Measurements from ENCODE around the gene TF. TPM values are rescaled to one million over a fixed set of nuclear protein-coding genes. Genes with fewer than 3 reads are reported as not detected.

TF gene
- total RNA-seq, 1 donor from 2014 or later, result 4.4 TPM

GRCh38 chr3:133840055-133840737 is 94.0 kb downstream of the TF start:
- Mint-ChIP-seq H3K4me3 (ENCODE audit: low read depth) (no peak overlapping the region), H3K9me3 (ENCODE audit: low read depth) (no peaks in the 10 kb centered on the region), H3K36me3 (ENCODE audit: insufficient read depth) (no peaks in the 10 kb centered on the region), H3K27me3 (peaks cover 6% of the 10 kb centered on the region), H3K4me1 (ENCODE audit: low read depth) (peaks cover 8% of the 10 kb centered on the region), H3K27ac (no peak overlapping the region)
- TF ChIP-seq, protein P1, sequence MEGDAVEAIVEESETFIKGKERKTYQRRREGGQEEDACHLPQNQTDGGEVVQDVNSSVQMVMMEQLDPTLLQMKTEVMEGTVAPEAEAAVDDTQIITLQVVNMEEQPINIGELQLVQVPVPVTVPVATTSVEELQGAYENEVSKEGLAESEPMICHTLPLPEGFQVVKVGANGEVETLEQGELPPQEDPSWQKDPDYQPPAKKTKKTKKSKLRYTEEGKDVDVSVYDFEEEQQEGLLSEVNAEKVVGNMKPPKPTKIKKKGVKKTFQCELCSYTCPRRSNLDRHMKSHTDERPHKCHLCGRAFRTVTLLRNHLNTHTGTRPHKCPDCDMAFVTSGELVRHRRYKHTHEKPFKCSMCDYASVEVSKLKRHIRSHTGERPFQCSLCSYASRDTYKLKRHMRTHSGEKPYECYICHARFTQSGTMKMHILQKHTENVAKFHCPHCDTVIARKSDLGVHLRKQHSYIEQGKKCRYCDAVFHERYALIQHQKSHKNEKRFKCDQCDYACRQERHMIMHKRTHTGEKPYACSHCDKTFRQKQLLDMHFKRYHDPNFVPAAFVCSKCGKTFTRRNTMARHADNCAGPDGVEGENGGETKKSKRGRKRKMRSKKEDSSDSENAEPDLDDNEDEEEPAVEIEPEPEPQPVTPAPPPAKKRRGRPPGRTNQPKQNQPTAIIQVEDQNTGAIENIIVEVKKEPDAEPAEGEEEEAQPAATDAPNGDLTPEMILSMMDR (IDR thresholded peaks at IDR 0.05; ENCODE audit: unreplicated experiment), result no peak
- no peak for DNase-seq (ENCODE audit: low spot score, unreplicated experiment)

GRCh38 chr3:133840767-133841166 is 94.6 kb downstream of the TF start:
- Mint-ChIP-seq H3K9me3 (ENCODE audit: low read depth) (no peaks in the 10 kb centered on the region), H3K36me3 (ENCODE audit: insufficient read depth) (no peaks in the 10 kb centered on the region), H3K4me3 (ENCODE audit: low read depth) (no peak overlapping the region), H3K27me3 (peaks cover 6% of the 10 kb centered on the region), H3K4me1 (ENCODE audit: low read depth) (peaks cover 8% of the 10 kb centered on the region), H3K27ac (no peak overlapping the region)
- TF ChIP-seq, protein P1 (IDR thresholded peaks at IDR 0.05; ENCODE audit: unreplicated experiment), result no peak
- no peak for DNase-seq (ENCODE audit: low spot score, unreplicated experiment)

- DNase-seq (ENCODE audit: low spot score, unreplicated experiment), result no peak
- peaks cover 6% of the 10 kb centered on the region for H3K27me3 Mint-ChIP-seq
- peaks cover 8% of the 10 kb centered on the region for H3K4me1 Mint-ChIP-seq (ENCODE audit: low read depth)
- no peaks in the 10 kb centered on the region for H3K36me3 Mint-ChIP-seq (ENCODE audit: insufficient read depth)
- TF ChIP-seq, protein P1 (IDR thresholded peaks at IDR 0.05; ENCODE audit: unreplicated experiment), result no peak
- no peaks in the 10 kb centered on the region for H3K9me3 Mint-ChIP-seq (ENCODE audit: low read depth)
- H3K4me3 Mint-ChIP-seq (ENCODE audit: low read depth), result no peak overlapping the region
- H3K27ac Mint-ChIP-seq, result no peak overlapping the region
These were observed 95.0 kb downstream of the TF start for GRCh38 chr3:133841196-133841595.

DNA sequence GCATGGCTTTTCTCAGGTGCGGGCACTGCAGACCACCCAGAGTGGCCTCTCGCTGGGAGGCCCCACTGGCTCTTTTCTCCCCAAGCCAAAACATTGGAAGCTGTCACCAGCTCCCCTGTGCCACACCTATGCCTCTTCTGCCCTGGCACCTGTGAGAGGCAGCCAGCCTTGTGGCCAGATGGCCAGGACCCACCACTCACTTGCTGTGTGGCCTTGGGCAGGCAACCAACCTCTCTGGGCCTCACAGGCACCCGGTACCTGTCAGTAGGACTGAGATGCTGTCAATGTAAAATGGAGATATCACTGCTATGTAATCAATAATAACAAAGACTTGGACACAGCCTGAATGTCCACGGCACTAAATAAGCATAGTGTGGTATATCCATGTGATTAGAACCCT is 96.0 kb downstream of the TF start:
- Mint-ChIP-seq H3K27ac (no peak overlapping the region), H3K4me1 (ENCODE audit: low read depth) (peaks cover 8% of the 10 kb centered on the region), H3K27me3 (peaks cover 10% of the 10 kb centered on the region), H3K9me3 (ENCODE audit: low read depth) (no peaks in the 10 kb centered on the region), H3K36me3 (ENCODE audit: insufficient read depth) (no peaks in the 10 kb centered on the region), H3K4me3 (ENCODE audit: low read depth) (no peak overlapping the region)
- no peak for DNase-seq (ENCODE audit: low spot score, unreplicated experiment)
- TF ChIP-seq, protein P1 (IDR thresholded peaks at IDR 0.05; ENCODE audit: unreplicated experiment), result no peak

DNA sequence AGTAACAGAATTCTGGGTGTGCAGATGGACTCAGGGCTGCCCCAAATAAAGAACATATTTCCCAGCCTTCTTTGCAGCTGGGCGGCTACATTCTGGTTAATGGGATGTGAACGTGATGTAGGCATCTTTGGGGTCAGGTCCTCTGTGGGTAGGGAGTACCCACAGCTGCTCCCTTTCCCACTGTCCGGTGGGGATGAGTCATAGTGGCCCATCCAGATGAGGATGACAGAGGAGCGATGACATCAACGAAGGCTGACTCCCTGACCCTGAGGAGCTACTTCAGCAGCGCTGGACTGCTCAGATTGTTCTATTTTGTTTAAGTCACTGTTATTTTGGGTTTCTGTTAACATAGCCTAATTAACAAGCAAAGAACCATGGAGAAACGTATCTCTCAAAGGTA is 97.4 kb downstream of the TF start:
- no peaks in the 10 kb centered on the region for H3K36me3 Mint-ChIP-seq (ENCODE audit: insufficient read depth)
- no peak overlapping the region for H3K27ac Mint-ChIP-seq
- H3K27me3 Mint-ChIP-seq, result peaks cover 21% of the 10 kb centered on the region
- H3K4me3 Mint-ChIP-seq (ENCODE audit: low read depth), result no peak overlapping the region
- peaks cover 8% of the 10 kb centered on the region for H3K4me1 Mint-ChIP-seq (ENCODE audit: low read depth)
- TF ChIP-seq, protein P1 (IDR thresholded peaks at IDR 0.05; ENCODE audit: unreplicated experiment), result no peak
- DNase-seq (ENCODE audit: low spot score, unreplicated experiment), result no peak
- H3K9me3 Mint-ChIP-seq (ENCODE audit: low read depth), result no peaks in the 10 kb centered on the region
